GM12865 (cell line): ENCODE data around the gene INPP5A.
"Not testable (repeated sequence)": the region's sequence is repeated elsewhere in the genome, so short reads cannot be mapped to it uniquely, and the experiment has no call there.

Source experiments
- DNase-seq: peaks from one replicate; pipeline ENCODE4 v3.0.0; 2010; ENCODE audit warnings: low read depth
- H3K4me3 ChIP-seq: 2 replicates; pipeline ENCODE4 v1.5.1; 2011; ENCODE audit warnings: mild to moderate bottlenecking, low read depth, low read length, control low read depth
- TF ChIP-seq, protein P1 (sequence below): IDR thresholded peaks from 2 replicates; pipeline ENCODE4 v1.5.1; 2011; ENCODE audit warnings: low read length, control low read depth, low read depth, inconsistent platforms; ENCODE audit not compliant: insufficient read depth; ENCODE audit errors: missing control alignments

Gene INPP5A

DNA sequence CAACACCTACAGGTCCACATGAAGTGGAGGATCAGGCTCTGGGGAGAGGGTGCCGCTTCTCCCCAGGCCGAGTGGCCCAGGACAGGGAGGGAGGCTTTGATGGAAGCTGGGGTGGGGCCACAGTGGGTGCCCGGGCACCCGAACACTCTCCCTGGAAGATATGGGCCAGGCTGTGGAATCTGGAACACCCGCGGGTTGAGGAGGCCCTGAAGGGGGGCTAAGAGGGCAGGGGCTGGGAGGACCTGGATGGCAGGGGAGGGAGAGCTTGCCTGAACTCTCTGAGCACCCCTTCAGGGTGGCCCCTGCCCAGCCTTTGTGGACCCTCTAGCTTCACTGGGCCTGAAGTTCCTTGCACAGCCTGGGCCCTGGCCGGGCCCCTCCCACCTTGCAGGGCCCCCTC lies 252.9 kb downstream of the INPP5A start:
- no peak overlapping the region for H3K4me3 ChIP-seq
- TF ChIP-seq, protein P1, sequence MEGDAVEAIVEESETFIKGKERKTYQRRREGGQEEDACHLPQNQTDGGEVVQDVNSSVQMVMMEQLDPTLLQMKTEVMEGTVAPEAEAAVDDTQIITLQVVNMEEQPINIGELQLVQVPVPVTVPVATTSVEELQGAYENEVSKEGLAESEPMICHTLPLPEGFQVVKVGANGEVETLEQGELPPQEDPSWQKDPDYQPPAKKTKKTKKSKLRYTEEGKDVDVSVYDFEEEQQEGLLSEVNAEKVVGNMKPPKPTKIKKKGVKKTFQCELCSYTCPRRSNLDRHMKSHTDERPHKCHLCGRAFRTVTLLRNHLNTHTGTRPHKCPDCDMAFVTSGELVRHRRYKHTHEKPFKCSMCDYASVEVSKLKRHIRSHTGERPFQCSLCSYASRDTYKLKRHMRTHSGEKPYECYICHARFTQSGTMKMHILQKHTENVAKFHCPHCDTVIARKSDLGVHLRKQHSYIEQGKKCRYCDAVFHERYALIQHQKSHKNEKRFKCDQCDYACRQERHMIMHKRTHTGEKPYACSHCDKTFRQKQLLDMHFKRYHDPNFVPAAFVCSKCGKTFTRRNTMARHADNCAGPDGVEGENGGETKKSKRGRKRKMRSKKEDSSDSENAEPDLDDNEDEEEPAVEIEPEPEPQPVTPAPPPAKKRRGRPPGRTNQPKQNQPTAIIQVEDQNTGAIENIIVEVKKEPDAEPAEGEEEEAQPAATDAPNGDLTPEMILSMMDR = no peak
- DNase-seq = no peak

DNA sequence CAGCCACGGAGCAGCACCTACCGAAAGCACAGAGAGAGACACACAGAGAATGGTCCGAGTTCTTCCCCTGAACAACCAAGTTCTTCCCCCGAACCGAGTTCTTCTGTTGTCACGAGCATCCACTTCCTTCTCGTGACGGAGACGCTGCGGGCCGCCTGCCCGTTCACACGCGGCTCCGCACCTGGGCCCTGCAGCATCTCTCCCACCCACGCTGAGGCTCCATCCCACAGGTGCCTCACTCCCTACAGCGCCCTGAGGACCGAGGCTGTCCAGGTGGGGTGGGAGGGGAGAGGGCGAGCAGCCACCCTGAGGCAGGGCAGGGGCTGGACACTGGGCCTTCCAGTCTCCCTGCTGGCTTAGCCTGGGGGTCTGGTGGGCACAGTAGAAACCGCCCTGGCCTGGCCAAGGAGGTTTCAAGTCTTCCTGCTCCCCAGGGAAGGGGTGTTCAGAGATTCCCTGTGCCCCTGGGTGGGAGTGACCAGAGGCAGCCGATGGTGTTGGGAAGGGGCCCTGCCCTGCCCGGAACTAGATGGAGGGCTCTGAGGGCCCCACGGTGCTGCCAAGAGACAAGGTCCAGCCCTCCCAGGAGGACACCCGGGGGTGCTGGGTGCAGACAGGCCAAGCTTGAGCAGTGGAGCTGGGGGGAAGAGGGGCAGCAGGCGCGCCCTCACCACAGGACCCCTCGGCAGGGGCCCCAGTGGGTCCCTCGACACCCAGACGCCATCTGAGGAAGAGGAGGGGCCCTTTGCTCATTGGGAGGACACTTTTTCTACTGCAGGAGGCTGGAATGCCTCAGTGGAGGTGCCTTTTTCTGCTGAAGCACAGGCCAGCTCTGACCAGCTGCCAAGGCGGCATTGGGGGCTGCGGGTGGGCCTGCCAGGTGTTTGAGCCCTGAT lies 253.6 kb downstream of the INPP5A start:
- no peak overlapping the region for H3K4me3 ChIP-seq
- TF ChIP-seq, protein P1 = no peak
- DNase-seq = no peak

DNA sequence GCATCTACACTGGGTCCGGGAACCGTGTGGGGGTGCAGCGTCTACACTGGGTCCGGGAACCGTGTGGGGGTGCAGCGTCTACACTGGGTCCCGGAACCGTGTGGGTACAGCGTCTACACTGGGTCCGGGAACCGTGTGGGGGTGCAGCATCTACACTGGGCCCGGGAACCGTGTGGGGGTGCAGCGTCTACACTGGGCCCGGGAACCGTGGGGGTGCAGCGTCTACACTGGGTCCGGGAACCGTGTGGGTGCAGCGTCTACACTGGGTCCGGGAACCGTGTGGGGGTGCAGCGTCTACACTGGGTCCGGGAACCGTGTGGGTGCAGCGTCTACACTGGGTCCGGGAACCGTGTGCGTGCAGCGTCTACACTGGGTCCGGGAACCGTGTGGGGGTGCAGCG lies 254.5 kb downstream of the INPP5A start:
- H3K4me3 ChIP-seq, DNase-seq: not testable (repeated sequence)

DNA sequence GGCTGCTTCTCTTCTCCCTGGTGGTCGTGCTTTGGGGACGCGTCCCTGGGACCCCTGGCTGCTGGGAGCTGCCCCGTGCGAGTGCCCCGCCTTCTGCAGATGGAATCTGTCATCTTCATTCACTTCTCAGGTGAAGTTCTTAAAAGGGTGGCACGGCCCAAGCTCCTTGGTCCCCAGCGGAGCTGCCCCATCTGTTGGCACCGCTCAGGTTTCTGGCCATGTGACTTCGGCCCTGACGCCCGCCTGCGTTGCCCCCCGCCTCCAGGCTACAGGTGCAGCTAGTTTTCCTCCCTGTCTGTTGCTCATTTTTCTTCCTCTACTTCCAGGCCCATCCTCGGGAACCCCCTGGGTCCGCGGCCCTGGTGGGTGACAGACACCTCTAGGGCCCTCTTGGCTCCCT lies 255.2 kb downstream of the INPP5A start:
- DNase-seq = no peak
- TF ChIP-seq, protein P1 = no peak
- H3K4me3 ChIP-seq = no peak overlapping the region

DNA sequence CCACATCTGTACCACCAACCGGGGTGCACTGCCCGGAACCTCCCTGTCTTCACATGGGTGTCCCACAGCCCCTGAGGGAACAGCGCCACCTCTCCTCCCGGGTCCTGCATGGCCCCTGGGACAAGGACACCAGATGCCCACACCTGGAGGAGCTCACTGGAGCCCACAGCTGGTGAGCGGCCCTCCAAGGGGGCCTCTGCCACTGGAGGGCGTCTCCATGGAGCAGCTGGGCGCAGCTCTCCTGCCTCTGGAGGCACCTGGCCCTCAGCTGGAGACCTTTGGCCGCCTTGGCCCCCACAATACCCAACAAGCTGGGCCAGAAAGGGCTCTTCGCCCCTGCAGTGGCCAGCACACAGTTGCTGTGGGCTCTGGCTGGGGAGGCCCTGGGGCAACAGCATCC lies 255.6 kb downstream of the INPP5A start:
- H3K4me3 ChIP-seq = no peak overlapping the region
- no peak for DNase-seq
- TF ChIP-seq, protein P1 = no peak

DNA sequence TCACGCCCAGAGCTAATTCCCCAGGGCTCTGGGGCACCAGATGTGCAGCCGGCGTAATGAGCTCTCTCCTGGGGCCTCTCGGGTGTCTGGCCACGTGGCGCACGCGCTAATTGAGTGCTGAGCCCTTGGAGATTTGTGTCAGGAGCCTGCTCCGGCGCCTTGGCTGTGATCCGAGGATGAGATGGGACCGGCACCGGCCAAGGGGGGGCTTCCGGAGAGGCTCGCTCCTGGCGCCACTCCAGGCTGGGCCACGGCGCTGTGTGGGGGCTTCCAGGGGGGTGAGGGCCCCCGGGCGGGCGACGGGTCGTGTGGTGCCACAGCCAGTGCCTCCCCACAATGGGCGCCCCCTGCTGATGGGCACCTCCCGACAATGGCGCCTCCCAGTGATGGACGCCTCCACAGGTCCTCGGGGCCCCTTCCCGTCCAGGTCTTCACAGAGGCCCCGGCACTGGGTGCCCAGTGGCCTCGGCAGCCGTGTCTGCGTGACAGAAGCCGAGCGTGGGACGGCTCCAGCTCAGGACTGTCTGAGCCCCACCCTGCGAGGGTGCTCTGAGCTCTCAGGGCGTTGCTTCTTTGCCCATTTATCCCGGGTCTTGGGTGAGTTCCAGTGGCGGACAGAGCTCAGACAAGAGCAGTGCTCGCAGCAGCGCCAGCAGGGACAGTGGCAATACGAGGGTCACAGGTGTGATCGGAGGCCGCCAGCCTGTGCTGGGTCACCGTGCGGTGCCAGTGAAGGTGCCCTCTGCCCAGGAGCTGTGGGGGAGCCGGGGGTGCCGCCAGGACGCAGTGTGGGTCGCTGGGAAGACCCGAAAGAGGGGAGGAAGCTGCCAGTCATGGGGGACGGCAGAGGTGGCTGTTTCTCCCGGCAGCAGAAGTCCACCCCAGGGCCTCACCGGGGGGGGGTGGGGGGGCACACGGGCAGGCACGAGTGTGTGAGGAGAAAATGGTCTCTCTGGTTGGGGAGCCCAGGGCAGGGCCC lies 256.6 kb downstream of the INPP5A start:
- TF ChIP-seq, protein P1 = no peak
- H3K4me3 ChIP-seq = no peak overlapping the region
- DNase-seq = no peak

DNA sequence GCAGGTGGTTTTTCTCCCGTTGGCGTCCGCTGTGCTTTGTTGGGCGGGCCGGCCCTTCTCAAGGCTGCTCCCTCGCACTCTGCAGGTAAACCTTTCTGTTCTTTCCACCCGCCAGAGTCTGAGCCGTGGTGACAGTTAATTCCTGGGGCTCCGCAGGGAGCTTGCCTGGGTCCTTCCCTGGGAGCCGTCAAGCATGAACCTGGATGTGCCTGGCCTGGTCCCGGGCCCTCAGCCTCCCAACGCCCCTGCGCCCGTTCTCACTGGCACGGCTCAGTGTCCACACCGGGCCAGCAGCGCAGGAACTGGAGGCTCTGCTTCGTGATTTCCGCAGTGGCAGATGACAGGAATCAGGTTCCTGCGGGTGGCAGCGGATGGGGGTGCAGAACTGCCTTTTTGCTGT lies 259.3 kb downstream of the INPP5A start:
- no peak for DNase-seq
- TF ChIP-seq, protein P1 = no peak
- H3K4me3 ChIP-seq = no peak overlapping the region

DNA sequence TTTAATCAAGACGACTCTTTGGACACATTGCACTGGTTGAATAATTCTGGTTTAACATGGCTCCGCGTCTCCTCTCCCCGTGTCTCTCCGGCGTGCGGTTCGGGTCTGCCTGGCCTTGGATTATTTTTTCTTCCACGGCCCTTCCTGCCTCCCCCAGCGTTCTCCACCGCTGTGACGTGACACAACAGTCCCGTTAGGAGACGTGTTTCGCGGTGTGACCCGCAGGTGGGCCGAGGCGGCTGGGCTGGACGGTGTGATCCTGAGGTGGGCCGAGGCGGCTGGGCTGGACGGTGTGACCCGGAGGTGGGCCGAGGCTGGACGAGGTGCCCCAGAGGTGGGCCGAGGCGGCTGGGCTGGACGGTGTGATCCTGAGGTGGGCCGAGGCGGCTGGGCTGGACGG lies 260.4 kb downstream of the INPP5A start:
- DNase-seq, H3K4me3 ChIP-seq: not testable (repeated sequence)
